ENCODE measurements around the gene CNN1.
"Not testable (repeated sequence)": the region's sequence is repeated elsewhere in the genome, so short reads cannot be mapped to it uniquely, and the experiment has no call there.

CNN1 gene

DNA sequence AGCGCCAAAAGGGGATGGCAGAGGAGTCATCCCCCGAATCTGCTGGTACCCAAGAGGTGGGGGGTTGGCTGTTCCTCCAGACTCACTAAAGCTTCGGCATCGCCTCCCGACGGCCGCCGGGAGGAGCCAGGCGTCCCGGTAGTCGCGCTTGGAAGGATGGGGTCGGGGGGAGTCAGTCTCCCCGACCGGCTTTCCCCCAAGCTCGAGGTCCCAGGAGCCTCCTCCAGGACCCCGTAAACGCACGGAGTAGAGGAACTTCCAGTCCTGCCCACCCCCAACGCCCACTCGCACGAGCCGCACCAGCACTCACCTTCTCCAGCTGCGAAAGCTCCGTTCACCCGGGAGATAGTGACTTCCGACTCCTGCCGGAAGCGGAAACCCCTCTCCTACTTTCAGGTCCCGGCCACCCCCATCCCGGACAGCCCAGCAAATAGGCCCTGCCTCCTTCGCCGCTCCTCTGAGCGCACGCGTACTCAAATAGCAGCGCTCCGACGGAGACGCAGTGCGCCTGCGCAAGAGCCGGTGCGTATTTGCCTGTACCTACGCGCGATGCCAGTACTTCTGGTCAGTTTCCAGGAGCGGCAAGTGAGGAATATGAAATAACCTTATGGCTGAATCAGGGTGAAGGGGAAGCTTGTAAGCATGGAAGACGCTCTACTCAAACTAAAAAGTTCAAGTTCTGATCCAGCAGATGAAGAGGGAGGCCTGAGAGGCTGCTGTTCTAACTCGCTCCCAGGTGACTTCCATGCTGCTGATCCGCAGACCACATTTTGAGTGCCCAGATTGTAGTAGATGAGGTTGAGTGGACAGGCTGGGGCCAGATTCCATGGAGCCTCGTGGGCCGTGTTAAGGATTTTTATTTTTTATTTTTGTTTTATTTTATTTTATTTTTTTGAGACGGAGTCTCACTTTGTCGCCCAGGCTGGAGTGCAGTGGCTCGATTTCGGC is 20.5 kb downstream of the CNN1 start, which contains the start of gene ELOF1:
Gene ELOF1, minus strand, starts transcription at position 350 of the 948 bp plus-strand sequence. CDS start 4,883 bp downstream, outside the sequence.
- Histone ChIP-seq H3K9ac (ENCODE audit: low read depth, low read length, poor library complexity, severe bottlenecking) (peak within 1 kb of the TSS; percentile 73), H2AFZ (ENCODE audit: low read length) (peak within 1 kb of the TSS; percentile 99), H3K4me2 (ENCODE audit: low read depth, low read length, poor library complexity, severe bottlenecking) (peak within 1 kb of the TSS; percentile 77), H3K9me3 (ENCODE audit: insufficient read depth, low read depth, low read length) (no peaks in the 10 kb centered on the region), H3K4me3 (ENCODE audit: low read length, poor library complexity, severe bottlenecking) (peak within 1 kb of the TSS; percentile 84), H3K4me1 (ENCODE audit: insufficient read depth, low read length, poor library complexity, severe bottlenecking) (peaks cover 9% of the 10 kb centered on the region), H3F3A (ENCODE audit: low read depth) (no peaks in the 10 kb centered on the region), H3K27me3 (ENCODE audit: insufficient read depth, low read length, poor library complexity, severe bottlenecking) (no peaks in the 10 kb centered on the region), H4K20me1 (ENCODE audit: insufficient read depth, low read length, poor library complexity, severe bottlenecking) (peaks cover 13% of the 10 kb centered on the region), H3K79me2 (ENCODE audit: insufficient read depth, low read length) (peaks cover 36% of the 10 kb centered on the region), H3K36me3 (ENCODE audit: insufficient read depth, low read length) (peaks cover 3% of the 10 kb centered on the region; the same call in 1 of the 2 replicates), H3K9me2 (replicated peaks; ENCODE audit: low read depth, low read length) (no peaks in the 10 kb centered on the region)
- peak; percentile 27; the same call in 1 of the 2 replicates for TF ChIP-seq CTCF (conservative IDR thresholded peaks at IDR 0.05; ENCODE audit: low read length)
- TF ChIP-seq EZH2phosphoT487 (IDR thresholded peaks at IDR 0.05; ENCODE audit: borderline replicate concordance), result no peak

DNA sequence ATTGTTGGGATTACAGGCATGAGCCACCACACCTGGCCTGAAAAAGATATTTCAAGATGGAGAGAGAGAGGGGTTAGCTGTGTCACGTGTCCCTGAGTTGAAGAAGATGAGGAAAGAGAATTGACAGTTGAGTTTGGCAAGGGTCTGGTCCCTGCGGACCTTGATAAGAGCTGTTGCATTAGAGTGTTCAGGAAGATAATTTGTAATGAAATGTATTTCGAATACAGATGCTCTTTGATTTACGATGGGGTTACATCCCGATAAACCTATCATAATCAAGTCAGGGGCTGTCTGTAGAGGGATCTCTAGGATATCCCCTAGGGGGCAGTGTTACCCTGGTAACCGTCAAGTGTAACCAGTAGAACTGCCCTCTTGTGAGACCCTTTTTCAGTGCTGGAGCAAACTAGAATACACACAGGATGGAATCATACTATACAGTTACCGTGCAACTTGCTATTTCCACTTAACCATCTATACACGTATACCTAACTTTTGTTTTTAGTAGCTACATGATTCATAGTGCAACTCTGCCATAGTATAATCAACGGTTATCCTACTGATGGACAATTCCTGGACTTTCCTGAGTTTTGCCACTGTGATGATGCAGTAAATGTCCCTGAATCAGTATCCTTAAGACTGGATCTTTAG is 21.9 kb downstream of the CNN1 start:
- Histone ChIP-seq H2AFZ (ENCODE audit: low read length) (no peak overlapping the region), H3K4me1 (ENCODE audit: insufficient read depth, low read length, poor library complexity, severe bottlenecking) (peaks cover 9% of the 10 kb centered on the region), H3K36me3 (ENCODE audit: insufficient read depth, low read length) (no peaks in the 10 kb centered on the region), H3K4me3 (ENCODE audit: low read length, poor library complexity, severe bottlenecking) (peak overlapping the region; percentile 84), H3K9me3 (ENCODE audit: insufficient read depth, low read depth, low read length) (no peaks in the 10 kb centered on the region), H4K20me1 (ENCODE audit: insufficient read depth, low read length, poor library complexity, severe bottlenecking) (peaks cover 13% of the 10 kb centered on the region), H3F3A (ENCODE audit: low read depth) (no peaks in the 10 kb centered on the region), H3K9me2 (replicated peaks; ENCODE audit: low read depth, low read length) (no peaks in the 10 kb centered on the region), H3K4me2 (ENCODE audit: low read depth, low read length, poor library complexity, severe bottlenecking) (peak overlapping the region; percentile 77), H3K27me3 (ENCODE audit: insufficient read depth, low read length, poor library complexity, severe bottlenecking) (no peaks in the 10 kb centered on the region), H3K9ac (ENCODE audit: low read depth, low read length, poor library complexity, severe bottlenecking) (no peak overlapping the region), H3K79me2 (ENCODE audit: insufficient read depth, low read length) (peaks cover 32% of the 10 kb centered on the region)
- TF ChIP-seq EZH2phosphoT487 (IDR thresholded peaks at IDR 0.05; ENCODE audit: borderline replicate concordance) (no peak), CTCF (conservative IDR thresholded peaks at IDR 0.05; ENCODE audit: low read length) (peak; percentile 87)

DNA sequence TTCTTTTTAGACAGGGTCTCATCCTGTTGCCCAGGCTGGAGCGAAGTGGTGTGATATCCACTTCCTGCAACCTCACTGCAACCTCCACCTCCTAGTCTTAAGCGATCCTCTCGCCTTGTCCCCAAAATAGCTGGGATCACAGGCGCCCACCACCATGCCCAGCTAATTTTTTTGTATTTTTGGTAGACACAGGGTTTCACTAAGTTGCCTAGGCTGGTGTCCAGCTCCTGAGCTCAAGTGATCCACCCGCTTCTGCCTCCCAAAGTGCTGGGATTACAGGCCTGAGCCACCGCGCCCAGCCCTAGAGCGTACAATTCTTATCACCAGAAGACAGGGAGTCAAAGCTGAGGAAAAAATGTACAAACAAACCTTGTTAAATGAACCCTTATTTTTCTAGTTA is 24.9 kb downstream of the CNN1 start:
- Histone ChIP-seq H3K79me2 (ENCODE audit: insufficient read depth, low read length) (peaks cover 4% of the 10 kb centered on the region; the same call in 1 of the 2 replicates), H3K9ac (ENCODE audit: low read depth, low read length, poor library complexity, severe bottlenecking) (no peak overlapping the region), H3K4me1 (ENCODE audit: insufficient read depth, low read length, poor library complexity, severe bottlenecking) (peaks cover 4% of the 10 kb centered on the region), H2AFZ (ENCODE audit: low read length) (no peak overlapping the region; the same call in 1 of the 2 replicates), H3K4me2 (ENCODE audit: low read depth, low read length, poor library complexity, severe bottlenecking) (no peak overlapping the region), H3K36me3 (ENCODE audit: insufficient read depth, low read length) (no peaks in the 10 kb centered on the region), H3K9me2 (replicated peaks; ENCODE audit: low read depth, low read length) (no peaks in the 10 kb centered on the region), H3K4me3 (ENCODE audit: low read length, poor library complexity, severe bottlenecking) (no peak overlapping the region), H3K27me3 (ENCODE audit: insufficient read depth, low read length, poor library complexity, severe bottlenecking) (no peaks in the 10 kb centered on the region), H3K9me3 (ENCODE audit: insufficient read depth, low read depth, low read length) (no peaks in the 10 kb centered on the region), H3F3A (ENCODE audit: low read depth) (no peaks in the 10 kb centered on the region), H4K20me1 (ENCODE audit: insufficient read depth, low read length, poor library complexity, severe bottlenecking) (peaks cover 4% of the 10 kb centered on the region)
- TF ChIP-seq CTCF (conservative IDR thresholded peaks at IDR 0.05; ENCODE audit: low read length) (no peak), EZH2phosphoT487 (IDR thresholded peaks at IDR 0.05; ENCODE audit: borderline replicate concordance) (no peak)

DNA sequence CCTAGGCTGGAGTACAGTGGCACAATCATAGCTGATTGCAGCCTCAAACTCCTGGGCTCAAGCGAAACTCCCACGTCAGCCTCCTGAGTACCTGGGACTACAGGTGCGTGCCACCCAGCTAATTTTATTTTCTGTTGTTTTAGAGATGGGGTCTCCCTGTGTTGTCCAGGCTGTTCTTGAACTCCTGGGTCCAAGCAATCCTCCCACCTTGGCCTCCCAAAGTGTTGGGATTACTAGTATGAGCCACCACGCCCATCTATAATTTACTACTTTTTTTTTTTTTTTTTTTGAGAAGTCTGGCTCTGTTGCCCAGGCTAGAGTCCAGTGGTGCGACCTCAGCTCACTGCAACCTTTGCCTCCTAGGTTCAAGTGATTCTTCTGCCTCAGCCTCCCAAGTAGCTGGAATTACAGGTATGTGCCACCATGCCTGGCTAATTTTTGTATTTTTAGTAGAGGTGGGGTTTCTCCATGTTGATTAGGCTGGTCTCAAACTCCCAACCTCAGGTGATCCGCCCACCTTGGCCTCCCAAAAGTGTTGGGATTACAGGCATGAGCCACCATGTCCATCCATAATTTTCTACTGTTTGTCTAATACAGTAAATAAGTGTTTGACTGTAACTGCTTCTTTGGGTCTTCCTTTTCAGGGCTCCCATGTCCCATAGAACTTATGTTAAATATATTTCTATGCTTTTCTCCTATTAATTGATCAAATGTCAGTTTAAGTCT is 25.6 kb downstream of the CNN1 start:
- H2AFZ ChIP-seq (ENCODE audit: low read length); H3F3A ChIP-seq (ENCODE audit: low read depth); H3K9me2 ChIP-seq (replicated peaks; ENCODE audit: low read depth, low read length); H3K4me1 ChIP-seq (ENCODE audit: insufficient read depth, low read length, poor library complexity, severe bottlenecking); H3K9me3 ChIP-seq (ENCODE audit: insufficient read depth, low read depth, low read length); H3K27me3 ChIP-seq (ENCODE audit: insufficient read depth, low read length, poor library complexity, severe bottlenecking); H3K4me3 ChIP-seq (ENCODE audit: low read length, poor library complexity, severe bottlenecking); H3K79me2 ChIP-seq (ENCODE audit: insufficient read depth, low read length); H3K36me3 ChIP-seq (ENCODE audit: insufficient read depth, low read length); H3K4me2 ChIP-seq (ENCODE audit: low read depth, low read length, poor library complexity, severe bottlenecking); H3K9ac ChIP-seq (ENCODE audit: low read depth, low read length, poor library complexity, severe bottlenecking); H4K20me1 ChIP-seq (ENCODE audit: insufficient read depth, low read length, poor library complexity, severe bottlenecking): not testable (repeated sequence)

Data from Loucy (cell line).